Measurements from ENCODE around the gene FAM47E. TPM values are rescaled to one million over a fixed set of nuclear protein-coding genes. Genes with fewer than 3 reads are reported as not detected.

FAM47E gene
- total and polyA plus RNA-seq, 2 of the 13 experiments (the other 11 are each of a cell fraction or from before 2014, with no cell fraction given), result 0.33 to 0.66 TPM

DNA sequence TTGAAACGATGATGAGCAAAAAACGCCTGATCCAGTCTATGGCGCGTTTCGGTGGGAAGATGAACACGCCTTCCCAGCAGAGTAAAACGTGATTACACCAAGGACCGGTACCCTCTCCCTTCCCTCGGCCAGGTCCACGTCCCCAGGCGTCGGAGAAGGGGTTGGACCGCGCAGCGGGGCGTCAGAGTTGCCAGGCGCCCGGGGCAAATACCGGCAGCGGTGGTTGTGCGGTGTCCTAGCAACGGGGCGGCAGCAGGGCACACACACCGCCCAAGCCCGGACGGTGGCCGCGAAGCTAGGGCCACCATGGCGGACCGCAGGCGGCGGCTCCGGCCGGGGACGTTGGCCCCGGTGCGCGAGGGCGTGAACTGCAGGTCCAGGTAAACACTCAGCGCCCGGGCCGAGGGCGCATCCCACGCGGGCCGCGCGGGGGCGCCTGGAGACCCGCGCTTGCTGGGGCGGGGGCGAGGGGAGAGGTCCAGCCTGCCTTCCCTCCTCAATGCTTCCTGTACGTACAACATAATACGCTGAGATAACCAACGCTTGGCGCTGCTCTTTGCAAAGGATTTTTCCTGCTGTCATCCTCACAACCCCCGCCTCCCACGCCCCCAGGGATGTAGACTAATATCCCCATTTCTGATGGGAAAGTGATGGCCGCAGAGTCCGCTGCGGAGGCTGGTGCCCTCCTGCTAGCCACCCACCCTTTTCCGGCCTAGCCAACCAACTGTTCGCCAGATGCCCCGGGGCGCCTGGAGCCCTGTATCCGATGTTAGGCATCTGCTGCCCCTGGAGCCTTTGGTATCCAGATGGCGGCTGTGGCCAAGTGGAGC lies at the start of gene FAM47E (continued):
- TF ChIP-seq ZNF232 (CRISPR knock-in tag; IDR thresholded peaks at IDR 0.05; ENCODE audit: borderline replicate concordance) (peak; percentile 67; the same call in 1 of the 2 replicates), ARHGAP35 (CRISPR knock-in tag; IDR thresholded peaks at IDR 0.05; ENCODE audit: borderline replicate concordance) (0 out of 2 replicates have a peak, but pooled peaks have one; percentile 65), ZFP36L2 (CRISPR knock-in tag; IDR thresholded peaks at IDR 0.05) (no peak), ATAD3A (CRISPR knock-in tag; IDR thresholded peaks at IDR 0.05) (no peak), RFXANK (CRISPR knock-in tag; IDR thresholded peaks at IDR 0.05) (peak; percentile 98), THYN1 (CRISPR knock-in tag; IDR thresholded peaks at IDR 0.05; ENCODE audit: borderline replicate concordance, low read depth) (no peak), KAT7 (CRISPR knock-in tag; IDR thresholded peaks at IDR 0.05; ENCODE audit: borderline replicate concordance) (0 out of 2 replicates have a peak, but pooled peaks have one; percentile 65), ZSCAN9 (CRISPR knock-in tag; IDR thresholded peaks at IDR 0.05; ENCODE audit: borderline replicate concordance) (0 out of 2 replicates have a peak, but pooled peaks have one; percentile 42), ZNF331 (CRISPR knock-in tag; IDR thresholded peaks at IDR 0.05) (peak; percentile 75; the same call in 1 of the 2 replicates), NR2C2 (CRISPR knock-in tag; IDR thresholded peaks at IDR 0.05; ENCODE audit: borderline replicate concordance) (peak; percentile 67), ARNTL (CRISPR knock-in tag; IDR thresholded peaks at IDR 0.05) (no peak), GABPA (IDR thresholded peaks at IDR 0.05; ENCODE audit: low read depth, low read length) (no peak), GABPA (CRISPR knock-in tag; IDR thresholded peaks at IDR 0.05; ENCODE audit: low read depth) (no peak)
- TF ChIP-seq, protein P1, sequence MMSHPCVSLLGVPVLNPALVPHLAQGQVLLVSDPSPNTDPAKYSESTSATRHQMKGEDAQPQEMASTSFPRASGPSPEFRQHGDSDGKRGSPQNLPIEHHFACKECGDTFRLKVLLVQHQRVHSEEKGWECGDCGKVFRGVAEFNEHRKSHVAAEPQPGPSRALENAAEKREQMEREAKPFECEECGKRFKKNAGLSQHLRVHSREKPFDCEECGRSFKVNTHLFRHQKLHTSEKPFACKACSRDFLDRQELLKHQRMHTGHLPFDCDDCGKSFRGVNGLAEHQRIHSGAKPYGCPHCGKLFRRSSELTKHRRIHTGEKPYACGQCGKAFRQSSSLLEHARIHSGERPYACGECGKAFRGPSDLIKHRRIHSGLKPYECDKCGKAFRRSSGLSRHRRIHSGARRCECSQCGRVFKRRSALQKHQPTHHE (CRISPR knock-in tag; IDR thresholded peaks at IDR 0.05; ENCODE audit: borderline replicate concordance), result peak; percentile 97
- TF ChIP-seq, protein P2, sequence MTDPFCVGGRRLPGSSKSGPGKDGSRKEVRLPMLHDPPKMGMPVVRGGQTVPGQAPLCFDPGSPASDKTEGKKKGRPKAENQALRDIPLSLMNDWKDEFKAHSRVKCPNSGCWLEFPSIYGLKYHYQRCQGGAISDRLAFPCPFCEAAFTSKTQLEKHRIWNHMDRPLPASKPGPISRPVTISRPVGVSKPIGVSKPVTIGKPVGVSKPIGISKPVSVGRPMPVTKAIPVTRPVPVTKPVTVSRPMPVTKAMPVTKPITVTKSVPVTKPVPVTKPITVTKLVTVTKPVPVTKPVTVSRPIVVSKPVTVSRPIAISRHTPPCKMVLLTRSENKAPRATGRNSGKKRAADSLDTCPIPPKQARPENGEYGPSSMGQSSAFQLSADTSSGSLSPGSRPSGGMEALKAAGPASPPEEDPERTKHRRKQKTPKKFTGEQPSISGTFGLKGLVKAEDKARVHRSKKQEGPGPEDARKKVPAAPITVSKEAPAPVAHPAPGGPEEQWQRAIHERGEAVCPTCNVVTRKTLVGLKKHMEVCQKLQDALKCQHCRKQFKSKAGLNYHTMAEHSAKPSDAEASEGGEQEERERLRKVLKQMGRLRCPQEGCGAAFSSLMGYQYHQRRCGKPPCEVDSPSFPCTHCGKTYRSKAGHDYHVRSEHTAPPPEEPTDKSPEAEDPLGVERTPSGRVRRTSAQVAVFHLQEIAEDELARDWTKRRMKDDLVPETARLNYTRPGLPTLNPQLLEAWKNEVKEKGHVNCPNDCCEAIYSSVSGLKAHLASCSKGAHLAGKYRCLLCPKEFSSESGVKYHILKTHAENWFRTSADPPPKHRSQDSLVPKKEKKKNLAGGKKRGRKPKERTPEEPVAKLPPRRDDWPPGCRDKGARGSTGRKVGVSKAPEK (CRISPR knock-in tag; IDR thresholded peaks at IDR 0.05; ENCODE audit: borderline replicate concordance), result 0 out of 2 replicates have a peak, but pooled peaks have one; percentile 78
- TF ChIP-seq, protein P3, sequence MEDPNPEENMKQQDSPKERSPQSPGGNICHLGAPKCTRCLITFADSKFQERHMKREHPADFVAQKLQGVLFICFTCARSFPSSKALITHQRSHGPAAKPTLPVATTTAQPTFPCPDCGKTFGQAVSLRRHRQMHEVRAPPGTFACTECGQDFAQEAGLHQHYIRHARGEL (CRISPR knock-in tag; IDR thresholded peaks at IDR 0.05), result peak; percentile 90; the same call in 1 of the 2 replicates
- TF ChIP-seq, protein P4, sequence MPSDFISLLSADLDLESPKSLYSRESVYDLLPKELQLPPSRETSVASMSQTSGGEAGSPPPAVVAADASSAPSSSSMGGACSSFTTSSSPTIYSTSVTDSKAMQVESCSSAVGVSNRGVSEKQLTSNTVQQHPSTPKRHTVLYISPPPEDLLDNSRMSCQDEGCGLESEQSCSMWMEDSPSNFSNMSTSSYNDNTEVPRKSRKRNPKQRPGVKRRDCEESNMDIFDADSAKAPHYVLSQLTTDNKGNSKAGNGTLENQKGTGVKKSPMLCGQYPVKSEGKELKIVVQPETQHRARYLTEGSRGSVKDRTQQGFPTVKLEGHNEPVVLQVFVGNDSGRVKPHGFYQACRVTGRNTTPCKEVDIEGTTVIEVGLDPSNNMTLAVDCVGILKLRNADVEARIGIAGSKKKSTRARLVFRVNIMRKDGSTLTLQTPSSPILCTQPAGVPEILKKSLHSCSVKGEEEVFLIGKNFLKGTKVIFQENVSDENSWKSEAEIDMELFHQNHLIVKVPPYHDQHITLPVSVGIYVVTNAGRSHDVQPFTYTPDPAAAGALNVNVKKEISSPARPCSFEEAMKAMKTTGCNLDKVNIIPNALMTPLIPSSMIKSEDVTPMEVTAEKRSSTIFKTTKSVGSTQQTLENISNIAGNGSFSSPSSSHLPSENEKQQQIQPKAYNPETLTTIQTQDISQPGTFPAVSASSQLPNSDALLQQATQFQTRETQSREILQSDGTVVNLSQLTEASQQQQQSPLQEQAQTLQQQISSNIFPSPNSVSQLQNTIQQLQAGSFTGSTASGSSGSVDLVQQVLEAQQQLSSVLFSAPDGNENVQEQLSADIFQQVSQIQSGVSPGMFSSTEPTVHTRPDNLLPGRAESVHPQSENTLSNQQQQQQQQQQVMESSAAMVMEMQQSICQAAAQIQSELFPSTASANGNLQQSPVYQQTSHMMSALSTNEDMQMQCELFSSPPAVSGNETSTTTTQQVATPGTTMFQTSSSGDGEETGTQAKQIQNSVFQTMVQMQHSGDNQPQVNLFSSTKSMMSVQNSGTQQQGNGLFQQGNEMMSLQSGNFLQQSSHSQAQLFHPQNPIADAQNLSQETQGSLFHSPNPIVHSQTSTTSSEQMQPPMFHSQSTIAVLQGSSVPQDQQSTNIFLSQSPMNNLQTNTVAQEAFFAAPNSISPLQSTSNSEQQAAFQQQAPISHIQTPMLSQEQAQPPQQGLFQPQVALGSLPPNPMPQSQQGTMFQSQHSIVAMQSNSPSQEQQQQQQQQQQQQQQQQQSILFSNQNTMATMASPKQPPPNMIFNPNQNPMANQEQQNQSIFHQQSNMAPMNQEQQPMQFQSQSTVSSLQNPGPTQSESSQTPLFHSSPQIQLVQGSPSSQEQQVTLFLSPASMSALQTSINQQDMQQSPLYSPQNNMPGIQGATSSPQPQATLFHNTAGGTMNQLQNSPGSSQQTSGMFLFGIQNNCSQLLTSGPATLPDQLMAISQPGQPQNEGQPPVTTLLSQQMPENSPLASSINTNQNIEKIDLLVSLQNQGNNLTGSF (CRISPR knock-in tag; IDR thresholded peaks at IDR 0.05), result no peak
- TF ChIP-seq, protein P5, sequence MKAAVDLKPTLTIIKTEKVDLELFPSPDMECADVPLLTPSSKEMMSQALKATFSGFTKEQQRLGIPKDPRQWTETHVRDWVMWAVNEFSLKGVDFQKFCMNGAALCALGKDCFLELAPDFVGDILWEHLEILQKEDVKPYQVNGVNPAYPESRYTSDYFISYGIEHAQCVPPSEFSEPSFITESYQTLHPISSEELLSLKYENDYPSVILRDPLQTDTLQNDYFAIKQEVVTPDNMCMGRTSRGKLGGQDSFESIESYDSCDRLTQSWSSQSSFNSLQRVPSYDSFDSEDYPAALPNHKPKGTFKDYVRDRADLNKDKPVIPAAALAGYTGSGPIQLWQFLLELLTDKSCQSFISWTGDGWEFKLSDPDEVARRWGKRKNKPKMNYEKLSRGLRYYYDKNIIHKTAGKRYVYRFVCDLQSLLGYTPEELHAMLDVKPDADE (CRISPR knock-in tag; IDR thresholded peaks at IDR 0.05), result no peak
